ENCODE data around the gene PHF21B.

DNA sequence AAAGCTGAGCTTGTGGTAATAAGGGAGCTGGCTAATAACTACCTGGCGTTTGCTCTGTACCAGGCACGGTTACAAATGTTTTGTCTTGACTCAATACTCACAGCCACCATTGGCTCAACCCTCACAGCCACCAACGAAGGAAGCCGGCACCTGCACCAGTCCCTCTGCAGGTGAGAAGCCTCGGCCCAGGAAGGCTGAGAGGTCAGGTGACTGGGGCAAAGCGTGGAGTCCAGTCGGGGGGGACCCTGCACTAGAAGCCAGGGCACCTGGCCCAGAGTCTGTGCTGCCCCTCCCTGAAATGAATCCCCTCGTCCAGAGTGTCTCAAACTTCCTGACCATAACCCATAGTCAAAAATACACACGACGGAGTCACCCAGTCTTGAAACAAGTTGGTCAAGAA lies 90.1 kb downstream of the PHF21B start:
- TF ChIP-seq CTCF (conservative IDR thresholded peaks at IDR 0.05; ENCODE audit: low read depth in 2 of 2): no peak
- no peak for TF ChIP-seq EZH2phosphoT487 (IDR thresholded peaks at IDR 0.05; ENCODE audit: unreplicated experiment)
- no peak for TF ChIP-seq STAT1 (IDR thresholded peaks at IDR 0.05; ENCODE audit: unreplicated experiment)
- TF ChIP-seq EZH2 (IDR thresholded peaks at IDR 0.05; ENCODE audit: low read depth, unreplicated experiment): no peak
- no peak for TF ChIP-seq REST (IDR thresholded peaks at IDR 0.05; ENCODE audit: unreplicated experiment)
- no peak for TF ChIP-seq POLR2AphosphoS5 (IDR thresholded peaks at IDR 0.05; ENCODE audit: low read depth)
- no peak for TF ChIP-seq NANOG (IDR thresholded peaks at IDR 0.05; ENCODE audit: borderline replicate concordance)
- no peak for TF ChIP-seq JUNB (IDR thresholded peaks at IDR 0.05; ENCODE audit: unreplicated experiment)
- TF ChIP-seq ETS1 (IDR thresholded peaks at IDR 0.05): no peak
- TF ChIP-seq ZNF114 (CRISPR knock-in tag; IDR thresholded peaks at IDR 0.05): no peak
- no peak for TF ChIP-seq CREB1 (CRISPR knock-in tag; IDR thresholded peaks at IDR 0.05; ENCODE audit: low read depth)
- no peak for TF ChIP-seq ZNF331 (CRISPR knock-in tag; IDR thresholded peaks at IDR 0.05; ENCODE audit: low read depth)
- no peak for TF ChIP-seq ZNF462 (CRISPR knock-in tag; IDR thresholded peaks at IDR 0.05)
